Activated naive CD4-positive, alpha-beta T cell treated with Interleukin-2 at 50 U/mL for 16 hours (primary cell): ENCODE data around the gene PDE6G.

Source experiments
- DNase-seq: peaks from one replicate; pipeline ENCODE4 v3.0.0-alpha.2; 2020

The PDE6G gene

DNA sequence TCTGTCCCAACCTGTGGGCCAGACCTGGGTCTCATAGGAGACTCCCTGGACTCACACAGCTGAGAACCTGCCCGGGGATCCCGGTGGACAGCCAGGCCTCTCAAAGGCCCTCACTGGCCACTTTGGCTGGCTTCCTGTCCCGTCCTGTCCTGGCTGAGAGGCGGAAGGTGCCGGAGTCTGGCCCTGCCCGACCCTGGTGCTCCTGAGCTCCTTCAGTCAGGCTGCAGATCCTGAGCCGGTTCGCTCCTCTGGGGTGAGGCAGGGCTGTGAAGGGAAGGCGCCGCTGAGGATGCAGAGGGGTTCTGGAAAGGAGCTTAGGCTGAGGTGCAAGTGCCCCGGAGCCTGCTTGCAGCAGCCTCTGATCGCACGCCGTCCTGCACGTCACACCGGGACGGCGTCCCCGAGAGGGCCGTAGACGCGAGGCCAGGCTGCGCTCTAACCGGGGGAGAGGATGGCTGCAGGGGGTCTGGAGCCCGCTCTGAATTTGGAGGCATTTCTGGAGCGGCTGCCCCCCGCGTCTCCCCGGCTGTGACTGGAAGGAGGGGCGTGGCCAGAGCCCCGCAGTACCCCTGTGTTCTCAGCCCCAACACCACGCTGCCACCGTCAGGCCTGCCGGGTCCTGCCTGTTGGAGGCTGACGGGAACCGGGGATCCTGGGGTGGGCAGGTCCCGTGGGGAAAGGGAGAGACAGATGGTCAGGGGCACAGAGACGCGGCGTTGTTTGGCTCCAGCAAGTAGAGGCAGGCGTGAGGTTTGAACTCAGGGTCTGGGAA lies 31.6 kb upstream of the PDE6G start:
- DNase-seq, result no peak

- DNase-seq, result no peak
These were observed 30.3 kb upstream of the PDE6G start for GRCh38 chr17:81686614-81687013.

GRCh38 chr17:81685108-81685507 lies 28.8 kb upstream of the PDE6G start:
- DNase-seq, result peak; percentile 62

DNA sequence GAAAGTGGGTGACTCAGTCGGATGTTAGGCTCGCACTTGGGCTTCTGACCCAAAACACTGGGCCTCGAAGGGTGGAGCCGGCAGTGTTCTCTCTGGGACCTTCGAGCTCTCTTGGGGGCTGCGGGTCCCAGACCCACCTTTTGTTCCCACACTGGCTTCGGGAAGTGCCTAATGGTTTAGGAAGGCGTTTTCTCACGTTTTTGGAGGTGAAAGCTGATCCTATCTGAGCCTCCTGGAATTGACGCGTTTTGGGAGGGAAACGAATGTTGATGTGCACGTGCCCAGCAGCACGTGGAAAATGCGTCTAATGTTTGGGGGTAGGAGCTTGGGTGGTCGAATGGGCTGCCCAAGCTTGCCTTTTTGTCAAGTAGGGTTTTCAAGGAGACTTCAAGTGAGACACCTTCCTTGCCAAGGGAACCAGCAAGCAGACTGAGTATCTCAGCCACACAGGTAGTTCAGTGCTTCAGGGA lies 28.1 kb upstream of the PDE6G start:
- DNase-seq, result no peak

- DNase-seq, result peak; percentile 98
These were observed 27.5 kb upstream of the PDE6G start, which contains the start of the genes ARL16 and HGS for GRCh38 chr17:81683584-81684441. ARL16 (minus strand) TSS chr17:81683797; CDS start chr17:81683753, 44 bp downstream. HGS (plus strand) TSS chr17:81684011; CDS start chr17:81684067, 56 bp downstream.

- DNase-seq, result no peak
These were observed 26.9 kb upstream of the PDE6G start for GRCh38 chr17:81683208-81683583.

DNA sequence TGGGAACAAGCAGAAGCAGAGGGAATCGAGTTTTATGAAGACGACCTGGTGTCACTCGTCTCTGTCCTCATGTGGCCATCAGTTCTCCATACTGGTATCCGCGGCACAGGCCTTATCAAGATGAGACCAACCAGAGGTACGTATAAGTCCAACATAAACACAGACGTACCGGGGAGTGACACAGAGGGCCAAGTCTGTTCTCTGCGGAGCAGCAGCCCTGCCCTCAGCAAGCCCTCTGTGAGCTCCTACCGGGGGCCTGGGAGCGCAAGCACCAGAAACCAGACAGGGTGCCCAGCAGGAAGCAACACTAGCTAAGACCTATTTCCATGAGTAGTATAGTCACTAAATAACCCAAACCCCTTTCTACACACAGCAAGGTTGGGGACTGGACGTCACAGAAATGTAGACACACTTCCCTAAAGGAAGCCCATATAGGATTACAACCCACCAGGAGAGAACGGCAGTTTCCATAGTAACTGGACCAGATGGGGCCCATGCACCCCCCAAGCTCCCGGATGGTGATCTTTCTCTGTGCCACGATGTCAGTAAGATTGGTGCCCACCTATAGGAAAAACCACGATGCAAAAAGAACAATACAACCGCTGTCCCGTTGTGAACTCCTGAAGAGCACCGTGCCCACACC lies 26.3 kb upstream of the PDE6G start:
- no peak for DNase-seq

GRCh38 chr17:81681672-81682071 lies 25.3 kb upstream of the PDE6G start:
- no peak for DNase-seq

- no peak for DNase-seq
These were observed 23.8 kb upstream of the PDE6G start for GRCh38 chr17:81680150-81680549.

DNA sequence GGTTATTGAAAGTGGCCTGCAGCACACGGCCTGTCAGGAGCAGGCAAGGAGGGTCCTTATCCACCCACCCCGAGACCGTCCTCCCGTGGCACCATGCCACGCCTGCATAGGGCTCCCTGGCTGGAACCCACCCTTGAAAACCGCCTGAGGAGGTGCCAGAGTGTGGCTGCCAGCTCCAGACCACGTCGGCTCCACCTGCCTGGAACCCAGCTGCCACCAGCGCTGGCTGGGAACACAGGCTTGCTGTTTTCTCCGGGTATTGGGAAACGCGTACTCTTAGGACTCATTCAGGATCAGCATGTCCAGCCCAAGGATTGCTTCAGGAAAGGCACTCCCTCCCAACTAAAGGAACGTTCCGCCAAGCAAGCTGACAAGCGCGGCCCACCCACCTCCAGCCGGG lies 20.6 kb upstream of the PDE6G start:
- DNase-seq, result no peak

- peak; percentile 36 for DNase-seq
These were observed 19.3 kb upstream of the PDE6G start for GRCh38 chr17:81675515-81676221.

GRCh38 chr17:81673561-81674258 lies 17.4 kb upstream of the PDE6G start:
- no peak for DNase-seq

DNA sequence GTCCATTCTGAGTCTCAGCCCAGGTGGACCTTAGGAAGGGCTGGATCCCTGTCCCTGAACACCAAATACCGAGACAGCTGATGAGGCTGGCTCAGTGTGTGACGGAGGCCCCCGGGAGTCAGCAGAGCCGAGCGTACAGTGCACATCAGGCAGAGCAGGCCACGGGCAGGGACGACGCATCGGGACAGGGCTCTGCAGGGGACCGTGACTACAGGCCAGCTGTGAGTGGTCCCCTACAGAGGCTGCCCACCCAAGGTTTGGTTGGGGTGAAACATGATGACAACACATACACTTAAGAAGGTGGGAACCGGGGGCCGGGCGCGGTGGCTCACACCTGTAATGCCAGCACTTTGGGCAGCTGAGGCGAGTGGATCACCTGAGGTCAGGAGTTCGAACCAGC lies 16.6 kb upstream of the PDE6G start:
- no peak for DNase-seq

DNA sequence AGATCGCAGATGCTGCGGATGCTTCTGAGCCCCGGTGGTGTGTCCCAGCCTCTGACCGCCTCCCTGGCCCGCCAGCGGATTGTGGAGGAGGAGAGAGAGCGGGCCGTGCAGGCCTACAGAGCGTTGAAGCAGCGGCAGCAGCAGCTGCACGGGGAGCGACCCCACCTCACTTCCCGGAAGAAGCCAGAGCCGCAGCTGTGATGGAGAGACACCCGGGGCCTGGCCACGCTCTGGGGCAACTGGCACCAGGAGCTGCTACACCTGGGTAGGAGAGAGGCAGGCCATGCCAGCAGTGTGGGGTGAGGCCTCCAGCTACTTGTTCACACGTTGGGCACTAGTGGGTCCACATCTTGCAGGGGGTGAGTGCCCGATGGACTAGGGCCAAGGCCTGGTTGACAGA lies 16.2 kb upstream of the PDE6G start:
- no peak for DNase-seq

- DNase-seq, result no peak
These were observed 11.4 kb upstream of the PDE6G start for GRCh38 chr17:81667754-81668153.

- peak; percentile 95 for DNase-seq
These were observed 10.2 kb upstream of the PDE6G start, which contains the start of the genes CCDC137 and OXLD1 for GRCh38 chr17:81666342-81667191. CCDC137 (plus strand) TSS chr17:81666737; CDS start chr17:81666767, 30 bp downstream. OXLD1 (minus strand) TSS chr17:81666605; CDS start chr17:81666577, 28 bp downstream.

GRCh38 chr17:81666092-81666341 lies 9.7 kb upstream of the PDE6G start:
- no peak for DNase-seq

GRCh38 chr17:81665205-81666091 lies 9.1 kb upstream of the PDE6G start:
- DNase-seq, result peak; percentile 67

DNA sequence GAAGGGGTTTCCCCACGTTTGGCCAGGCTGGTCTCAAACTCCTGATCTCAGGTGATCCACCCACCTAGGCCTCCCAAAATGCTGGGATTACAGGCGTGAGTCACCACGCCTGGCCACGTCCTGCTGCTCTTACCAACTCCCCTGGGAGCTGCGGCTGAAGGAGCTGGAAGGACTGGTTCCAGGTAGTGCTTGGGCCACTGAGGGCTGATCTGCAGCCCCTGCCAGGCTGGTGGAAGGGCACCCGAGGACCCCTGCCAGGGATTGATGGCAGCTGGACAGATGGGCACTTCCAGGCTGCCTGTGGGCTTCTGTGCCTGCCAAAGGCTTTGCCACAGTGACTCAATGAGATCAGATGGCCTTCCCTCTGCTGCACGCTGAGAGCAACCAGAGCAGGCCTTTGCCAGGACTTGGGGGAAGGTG lies 7.7 kb upstream of the PDE6G start:
- no peak for DNase-seq

GRCh38 chr17:81662002-81662401 lies 5.7 kb upstream of the PDE6G start:
- no peak for DNase-seq
